Measurements from ENCODE around the gene AP2A2. TPM values are rescaled to one million over a fixed set of nuclear protein-coding genes. Genes with fewer than 3 reads are reported as not detected.
A peak's percentile ranks its signal among the peaks of the same experiment; 100 is the strongest.

AP2A2 gene
- total RNA-seq, 1 experiment from 2014 or later, result 47.1 TPM

DNA sequence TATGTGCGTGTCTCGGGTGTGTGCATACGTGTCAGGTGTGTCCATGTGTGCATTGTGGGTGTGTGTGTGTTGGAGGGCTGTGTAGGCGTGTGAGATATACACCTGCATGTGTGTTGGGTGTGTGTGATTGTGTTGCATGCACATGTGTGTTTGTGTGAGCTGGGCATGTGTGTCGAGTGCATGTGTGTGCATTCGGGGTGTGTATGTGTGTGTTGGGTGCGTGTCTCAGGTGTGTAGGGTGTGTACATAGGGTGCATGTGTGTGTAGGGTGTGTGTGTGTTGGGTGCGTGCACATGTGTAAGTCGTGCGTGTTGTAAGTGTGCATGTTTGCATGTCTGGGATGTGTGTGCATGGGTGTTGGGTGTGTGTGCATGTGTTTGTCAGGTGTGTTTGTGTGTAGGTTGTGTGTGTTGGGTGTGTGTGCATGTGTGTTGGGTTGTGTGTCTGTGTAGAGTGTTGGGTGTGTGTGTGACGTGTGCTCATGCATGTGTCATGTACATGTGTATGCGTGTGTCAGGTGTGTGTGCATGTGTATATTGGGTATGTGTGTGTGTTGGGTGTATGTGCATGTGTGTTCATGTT lies 106.7 kb downstream of the AP2A2 start:
- Mint-ChIP-seq H3K4me3 (no peak overlapping the region), H3K36me3 (no peaks in the 10 kb centered on the region), H3K9me3 (peaks cover 6% of the 10 kb centered on the region), H3K27me3 (ENCODE audit: low read depth) (no peaks in the 10 kb centered on the region), H3K27ac (peak overlapping the region; percentile 38), H3K4me1 (no peaks in the 10 kb centered on the region)
- TF ChIP-seq MXD4 (CRISPR knock-in tag; IDR thresholded peaks at IDR 0.05; ENCODE audit: borderline replicate concordance) (no peak), FOXP1 (CRISPR knock-in tag; IDR thresholded peaks at IDR 0.05; ENCODE audit: borderline replicate concordance) (no peak), ZNF416 (CRISPR knock-in tag; IDR thresholded peaks at IDR 0.05) (no peak)
- TF ChIP-seq, protein P1, sequence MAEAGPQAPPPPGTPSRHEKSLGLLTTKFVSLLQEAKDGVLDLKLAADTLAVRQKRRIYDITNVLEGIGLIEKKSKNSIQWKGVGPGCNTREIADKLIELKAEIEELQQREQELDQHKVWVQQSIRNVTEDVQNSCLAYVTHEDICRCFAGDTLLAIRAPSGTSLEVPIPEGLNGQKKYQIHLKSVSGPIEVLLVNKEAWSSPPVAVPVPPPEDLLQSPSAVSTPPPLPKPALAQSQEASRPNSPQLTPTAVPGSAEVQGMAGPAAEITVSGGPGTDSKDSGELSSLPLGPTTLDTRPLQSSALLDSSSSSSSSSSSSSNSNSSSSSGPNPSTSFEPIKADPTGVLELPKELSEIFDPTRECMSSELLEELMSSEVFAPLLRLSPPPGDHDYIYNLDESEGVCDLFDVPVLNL (CRISPR knock-in tag; IDR thresholded peaks at IDR 0.05; ENCODE audit: borderline replicate concordance, low read depth), result no peak
- CTCF ChIA-PET, result interaction anchor here (1.2 kb wide), 1 partner anchor 19 kb away, joined by 4 read pairs; no protein-coding TSS in a partner anchor
- DNase-seq (ENCODE audit: low spot score) (no peak), ATAC-seq (no peak)
- POLR2A ChIA-PET, result no interaction called here

- ChIA-PET CTCF (interaction anchor here (1.1 to 1.2 kb wide), 2 partner anchors 18 to 135 kb away, joined by 4 to 5 read pairs; no protein-coding TSS in a partner anchor), POLR2A (no interaction called here)
- no peaks in the 10 kb centered on the region for H3K36me3 Mint-ChIP-seq
- no peaks in the 10 kb centered on the region for H3K27me3 Mint-ChIP-seq (ENCODE audit: low read depth)
- TF ChIP-seq USF1 (CRISPR knock-in tag; IDR thresholded peaks at IDR 0.05) (no peak), MXD4 (CRISPR knock-in tag; IDR thresholded peaks at IDR 0.05; ENCODE audit: borderline replicate concordance) (no peak), CREM (CRISPR knock-in tag; IDR thresholded peaks at IDR 0.05) (no peak), PRDM15 (CRISPR knock-in tag; IDR thresholded peaks at IDR 0.05) (no peak), ZNF219 (CRISPR knock-in tag; IDR thresholded peaks at IDR 0.05; ENCODE audit: borderline replicate concordance) (no peak), TEAD4 (CRISPR knock-in tag; IDR thresholded peaks at IDR 0.05) (no peak), ATF2 (CRISPR knock-in tag; IDR thresholded peaks at IDR 0.05; ENCODE audit: borderline replicate concordance, low read depth) (no peak), CTCF (IDR thresholded peaks at IDR 0.05) (no peak)
- TF ChIP-seq, protein P2, sequence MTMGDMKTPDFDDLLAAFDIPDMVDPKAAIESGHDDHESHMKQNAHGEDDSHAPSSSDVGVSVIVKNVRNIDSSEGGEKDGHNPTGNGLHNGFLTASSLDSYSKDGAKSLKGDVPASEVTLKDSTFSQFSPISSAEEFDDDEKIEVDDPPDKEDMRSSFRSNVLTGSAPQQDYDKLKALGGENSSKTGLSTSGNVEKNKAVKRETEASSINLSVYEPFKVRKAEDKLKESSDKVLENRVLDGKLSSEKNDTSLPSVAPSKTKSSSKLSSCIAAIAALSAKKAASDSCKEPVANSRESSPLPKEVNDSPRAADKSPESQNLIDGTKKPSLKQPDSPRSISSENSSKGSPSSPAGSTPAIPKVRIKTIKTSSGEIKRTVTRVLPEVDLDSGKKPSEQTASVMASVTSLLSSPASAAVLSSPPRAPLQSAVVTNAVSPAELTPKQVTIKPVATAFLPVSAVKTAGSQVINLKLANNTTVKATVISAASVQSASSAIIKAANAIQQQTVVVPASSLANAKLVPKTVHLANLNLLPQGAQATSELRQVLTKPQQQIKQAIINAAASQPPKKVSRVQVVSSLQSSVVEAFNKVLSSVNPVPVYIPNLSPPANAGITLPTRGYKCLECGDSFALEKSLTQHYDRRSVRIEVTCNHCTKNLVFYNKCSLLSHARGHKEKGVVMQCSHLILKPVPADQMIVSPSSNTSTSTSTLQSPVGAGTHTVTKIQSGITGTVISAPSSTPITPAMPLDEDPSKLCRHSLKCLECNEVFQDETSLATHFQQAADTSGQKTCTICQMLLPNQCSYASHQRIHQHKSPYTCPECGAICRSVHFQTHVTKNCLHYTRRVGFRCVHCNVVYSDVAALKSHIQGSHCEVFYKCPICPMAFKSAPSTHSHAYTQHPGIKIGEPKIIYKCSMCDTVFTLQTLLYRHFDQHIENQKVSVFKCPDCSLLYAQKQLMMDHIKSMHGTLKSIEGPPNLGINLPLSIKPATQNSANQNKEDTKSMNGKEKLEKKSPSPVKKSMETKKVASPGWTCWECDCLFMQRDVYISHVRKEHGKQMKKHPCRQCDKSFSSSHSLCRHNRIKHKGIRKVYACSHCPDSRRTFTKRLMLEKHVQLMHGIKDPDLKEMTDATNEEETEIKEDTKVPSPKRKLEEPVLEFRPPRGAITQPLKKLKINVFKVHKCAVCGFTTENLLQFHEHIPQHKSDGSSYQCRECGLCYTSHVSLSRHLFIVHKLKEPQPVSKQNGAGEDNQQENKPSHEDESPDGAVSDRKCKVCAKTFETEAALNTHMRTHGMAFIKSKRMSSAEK (CRISPR knock-in tag; IDR thresholded peaks at IDR 0.05; ENCODE audit: borderline replicate concordance), result no peak
- DNase-seq (ENCODE audit: low spot score), result no peak
- no peak overlapping the region for H3K4me3 Mint-ChIP-seq
- H3K4me1 Mint-ChIP-seq, result no peaks in the 10 kb centered on the region
- ATAC-seq, result no peak
- H3K9me3 Mint-ChIP-seq, result peaks cover 6% of the 10 kb centered on the region
- H3K27ac Mint-ChIP-seq, result no peak overlapping the region
Observed at GRCh38 chr11:1033016-1033798, 107.5 kb downstream of the AP2A2 start.

Measured in WTC11 (cell line).